ENCODE results near the gene KSR1.

DNA sequence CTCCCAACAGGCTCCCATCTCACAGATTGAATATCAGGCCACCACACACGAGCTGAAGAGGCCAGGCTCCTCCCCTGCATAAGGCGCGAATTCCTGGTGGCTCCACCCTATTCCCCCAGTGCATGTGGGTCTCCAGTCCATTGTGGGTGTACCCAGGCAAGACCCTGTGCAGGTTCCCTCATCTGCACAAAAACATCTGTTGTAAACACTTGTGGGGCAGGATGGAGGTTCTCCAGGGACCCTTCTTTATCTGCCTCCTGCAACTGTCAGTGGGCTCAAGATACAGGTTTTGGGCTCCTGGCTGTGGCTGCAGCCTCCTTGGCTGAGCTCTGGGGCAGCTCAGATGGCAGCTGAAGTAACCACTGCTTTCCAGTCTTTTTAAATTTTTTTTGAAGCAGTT, 157.2 kb downstream of the KSR1 start:
- TF ChIP-seq RAD21 (IDR thresholded peaks at IDR 0.05; ENCODE audit: low read depth) (no peak), CEBPB (IDR thresholded peaks at IDR 0.05) (no peak)
